CD4-positive, alpha-beta T cell treated with Interleukin-12 subunit alpha and Interleukin-12 subunit beta, for 1 hour (primary cell): Measurements from ENCODE around the gene VENTX.
"Not testable (repeated sequence)": the region's sequence is repeated elsewhere in the genome, so short reads cannot be mapped to it uniquely, and the experiment has no call there.

Experiments
- DNase-seq: peaks from one replicate; pipeline ENCODE4 v3.0.0-alpha.2; 2020

Gene VENTX

DNA sequence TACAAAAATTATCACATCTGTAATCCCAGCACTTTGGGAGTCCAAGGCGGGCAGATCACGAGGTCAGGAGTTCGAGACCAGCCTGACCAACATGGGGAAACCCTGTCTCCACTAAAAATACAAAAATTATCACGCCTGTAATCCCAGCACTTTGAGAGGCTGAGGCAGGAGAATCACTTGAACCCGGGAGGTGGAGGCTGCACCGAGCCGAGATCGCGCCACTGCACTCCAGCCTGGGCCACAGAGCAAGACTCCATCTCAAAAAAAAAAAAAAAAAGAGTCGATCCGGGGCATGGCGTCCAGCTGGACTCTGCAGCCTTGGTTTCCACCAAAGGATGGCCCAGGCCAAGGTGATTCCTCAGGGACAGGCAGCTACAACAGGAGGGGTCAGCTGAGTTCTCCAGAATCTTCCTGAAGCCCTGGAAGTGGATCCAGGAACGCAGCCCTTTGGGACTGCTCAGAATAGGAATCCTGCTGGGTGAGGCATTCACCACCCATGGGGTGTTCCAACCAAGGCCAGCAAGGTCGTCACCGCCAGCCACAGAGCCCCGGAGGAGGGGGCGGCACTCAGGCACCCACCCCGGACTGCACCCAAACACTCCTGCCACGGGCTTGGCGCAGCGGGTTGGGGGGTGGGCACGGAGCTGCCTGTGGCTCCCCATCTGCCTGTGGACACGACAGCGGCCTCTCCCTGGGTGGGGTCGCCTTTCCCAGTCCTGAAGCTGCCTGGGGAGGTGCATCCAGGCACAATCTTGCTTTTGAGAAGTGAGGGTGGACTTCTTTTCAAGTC lies 19.7 kb upstream of the VENTX start:
- DNase-seq = no peak

DNA sequence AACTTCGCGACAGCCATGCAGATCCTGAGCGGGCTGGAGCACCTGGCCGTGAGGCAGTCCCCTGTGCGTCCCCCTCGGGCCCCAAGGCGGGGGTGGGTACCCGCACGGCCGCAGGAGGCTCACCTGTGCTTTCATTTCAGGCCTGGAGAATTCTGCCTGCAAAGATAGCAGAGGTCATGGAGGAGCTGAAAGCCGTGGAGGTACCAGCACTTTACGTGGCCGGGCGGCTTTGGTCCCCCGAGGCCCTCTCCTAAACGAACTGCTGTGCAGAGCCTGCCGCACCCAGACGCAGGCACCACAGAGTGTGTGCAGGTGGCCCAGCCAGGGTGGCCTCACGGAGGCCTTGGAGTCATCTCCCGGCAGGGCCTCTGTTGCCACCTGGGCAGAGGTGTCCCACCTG lies 18.8 kb upstream of the VENTX start:
- DNase-seq = no peak

DNA sequence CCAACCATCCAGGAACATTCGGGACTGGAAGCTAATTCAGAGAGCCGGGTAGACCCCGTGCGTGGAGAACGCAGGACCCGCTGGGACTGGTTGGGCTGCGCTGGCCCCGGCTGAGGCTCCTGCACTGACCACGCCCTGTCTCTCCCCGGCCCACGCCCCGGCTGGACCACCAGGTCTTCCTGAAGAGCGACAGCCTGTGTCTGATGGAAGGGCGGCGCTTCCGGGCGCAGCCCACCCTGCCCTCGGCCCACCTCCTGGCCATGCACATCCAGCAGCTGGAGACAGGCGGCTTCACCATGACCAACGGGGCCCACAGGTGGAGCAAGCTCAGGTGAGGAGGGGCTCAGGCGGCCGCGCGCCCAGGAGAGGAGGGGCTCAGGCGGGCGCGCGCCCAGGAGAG lies 17.9 kb upstream of the VENTX start:
- DNase-seq = no peak

DNA sequence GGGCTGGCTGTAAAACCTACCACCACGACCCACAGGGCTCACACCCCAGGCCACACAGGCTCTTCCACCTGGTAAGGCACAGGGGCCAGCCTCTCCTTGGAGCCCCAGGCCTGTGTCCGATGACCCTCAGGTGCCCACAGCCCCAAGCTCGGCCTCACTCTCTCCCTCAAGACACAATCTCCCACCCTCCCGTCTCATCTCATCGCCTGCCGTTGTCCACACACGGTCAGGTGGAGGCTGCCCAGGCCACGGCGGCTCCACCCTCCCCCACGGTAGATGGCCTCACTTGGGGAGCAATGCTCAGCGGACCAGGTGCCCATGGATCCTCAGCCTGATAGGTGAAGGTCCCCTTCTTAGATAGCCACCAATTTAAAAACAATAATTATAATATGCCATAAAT lies 16.3 kb upstream of the VENTX start:
- DNase-seq = no peak

DNA sequence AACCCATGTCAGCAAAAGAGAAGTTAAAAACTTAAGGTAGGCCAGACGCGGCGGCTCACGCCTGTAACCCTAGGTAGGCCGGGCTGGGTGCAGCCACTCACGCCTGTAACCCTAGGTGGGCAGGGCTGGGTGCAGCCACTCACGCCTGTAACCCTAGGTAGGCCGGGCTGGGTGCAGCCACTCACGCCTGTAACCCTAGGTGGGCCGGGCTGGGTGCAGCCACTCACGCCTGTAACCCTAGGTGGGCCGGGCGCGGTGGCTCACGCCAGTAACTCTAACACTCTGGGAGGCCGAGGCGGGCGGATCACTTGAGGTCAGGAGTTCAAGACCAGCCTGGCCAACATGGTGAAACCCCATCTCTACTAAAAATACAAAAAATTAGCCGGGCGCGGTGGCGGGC lies 15.9 kb upstream of the VENTX start:
- not testable (repeated sequence) for DNase-seq

DNA sequence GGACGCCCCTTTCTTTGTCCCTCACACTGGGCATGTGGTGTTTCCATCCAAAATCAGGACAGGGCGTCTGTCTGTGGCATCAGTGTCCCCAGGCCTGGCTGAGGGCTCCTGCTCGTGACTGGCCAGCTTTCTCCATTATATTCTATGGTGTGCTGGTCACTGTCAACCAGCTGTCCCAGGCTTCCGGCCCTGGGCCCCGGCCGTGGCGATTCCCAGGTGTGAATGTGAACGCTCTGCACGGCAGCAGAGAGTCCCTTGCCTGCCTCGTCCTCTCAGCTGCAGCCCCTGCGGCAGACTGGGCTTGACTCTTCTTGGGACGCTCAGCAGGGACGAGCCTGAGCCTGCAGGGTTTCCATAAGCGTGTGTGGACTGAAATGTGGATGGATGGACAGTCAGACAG lies 13.6 kb upstream of the VENTX start:
- DNase-seq = no peak

DNA sequence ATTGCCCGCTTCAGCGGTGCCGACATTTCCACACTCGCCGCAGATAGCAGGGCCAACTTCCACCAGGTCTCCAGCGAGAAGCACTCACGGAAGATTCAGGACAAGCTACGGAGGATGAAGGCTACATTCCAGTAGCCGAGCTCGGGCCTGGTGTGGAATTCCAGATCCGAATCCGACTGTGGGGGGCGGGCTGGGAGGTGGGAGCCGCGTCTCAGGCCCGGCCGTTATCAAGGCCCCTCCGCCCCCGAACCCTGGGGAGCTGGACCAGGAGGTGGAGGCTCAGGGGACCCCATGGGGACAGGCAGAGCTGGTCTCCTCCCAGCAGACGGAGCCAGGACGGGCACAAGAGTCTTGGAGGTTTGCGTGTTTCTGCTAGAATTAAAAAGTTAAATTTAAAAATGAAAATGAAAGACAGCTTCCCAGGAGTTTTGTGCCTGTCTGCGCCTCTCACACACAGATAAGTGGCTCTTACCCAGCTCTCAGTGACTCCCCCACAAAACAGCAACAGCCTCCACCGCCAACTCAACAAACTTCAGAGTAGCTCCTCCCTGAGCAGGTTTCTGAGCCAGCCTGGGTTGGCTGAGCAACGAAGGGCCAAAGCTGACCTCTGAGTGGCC lies 12.8 kb upstream of the VENTX start:
- DNase-seq = no peak

DNA sequence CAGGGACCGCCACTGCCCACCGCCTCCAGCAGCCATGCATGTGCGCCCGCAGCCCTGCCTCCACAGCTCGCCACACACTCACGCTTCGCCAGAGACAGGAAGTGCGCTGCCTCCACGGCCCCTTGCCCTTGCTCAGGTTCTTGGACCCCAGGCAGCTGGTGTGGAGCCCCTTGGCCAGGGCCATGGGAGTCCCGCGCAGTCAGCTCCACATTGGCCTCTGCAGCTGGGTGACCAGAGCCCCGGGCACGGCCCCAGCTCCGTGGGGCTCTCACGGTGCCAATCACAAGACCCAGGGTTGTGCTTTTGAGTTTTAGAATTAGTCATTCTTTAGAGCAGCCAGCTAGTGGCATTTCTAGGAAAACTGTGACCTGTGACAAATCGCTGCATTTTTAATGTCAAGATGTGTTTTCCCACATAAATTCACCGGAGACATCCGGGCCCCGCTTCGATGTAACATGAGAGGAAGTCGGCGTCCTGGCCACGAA lies 11.9 kb upstream of the VENTX start:
- DNase-seq = no peak

DNA sequence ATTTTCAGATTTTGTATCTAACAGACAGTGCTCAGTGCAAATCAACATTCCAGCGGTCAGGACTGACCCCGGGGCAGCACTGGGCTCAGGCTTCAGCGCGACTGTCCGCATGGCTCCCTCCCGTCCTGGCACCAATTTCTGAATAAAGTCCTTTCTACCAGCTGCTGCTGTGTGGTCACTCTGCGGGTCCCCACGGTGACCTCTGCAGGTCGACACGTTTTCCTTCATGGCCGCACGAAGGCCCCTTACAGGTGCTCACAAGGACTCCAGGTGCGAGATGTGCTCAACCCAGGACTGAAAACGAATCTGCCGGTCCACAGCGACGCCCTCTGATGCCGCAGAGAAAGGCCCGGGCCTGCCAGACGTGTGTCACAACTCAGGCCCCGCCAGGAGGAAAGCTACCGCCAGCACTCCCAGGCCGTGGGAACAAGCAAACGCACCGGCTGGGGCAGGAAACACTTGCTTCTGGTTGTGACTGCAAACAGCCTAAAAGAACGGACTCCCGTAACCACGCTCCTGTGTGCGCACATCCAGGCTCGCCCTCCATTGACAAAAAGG lies 11.3 kb upstream of the VENTX start:
- DNase-seq = no peak

DNA sequence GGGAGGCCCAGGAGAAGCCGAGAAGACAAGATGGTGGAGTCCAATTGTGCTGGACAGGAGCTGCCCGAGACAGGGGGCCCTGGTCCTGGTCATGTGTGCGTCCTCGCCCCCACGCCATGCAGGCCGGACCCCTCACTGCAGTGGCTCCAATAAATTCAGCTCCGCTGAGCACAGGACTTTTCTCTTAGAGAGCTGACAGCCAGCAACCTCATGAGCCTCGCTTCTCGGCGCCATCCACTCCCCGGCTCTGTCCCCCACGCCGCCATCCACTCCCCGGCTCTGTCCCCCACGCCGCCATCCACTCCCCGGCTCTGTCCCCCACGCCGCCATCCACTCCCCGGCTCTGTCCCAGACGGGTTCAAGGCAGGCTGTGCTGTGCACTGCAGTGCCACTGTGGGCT lies 10.4 kb upstream of the VENTX start:
- DNase-seq = no peak

DNA sequence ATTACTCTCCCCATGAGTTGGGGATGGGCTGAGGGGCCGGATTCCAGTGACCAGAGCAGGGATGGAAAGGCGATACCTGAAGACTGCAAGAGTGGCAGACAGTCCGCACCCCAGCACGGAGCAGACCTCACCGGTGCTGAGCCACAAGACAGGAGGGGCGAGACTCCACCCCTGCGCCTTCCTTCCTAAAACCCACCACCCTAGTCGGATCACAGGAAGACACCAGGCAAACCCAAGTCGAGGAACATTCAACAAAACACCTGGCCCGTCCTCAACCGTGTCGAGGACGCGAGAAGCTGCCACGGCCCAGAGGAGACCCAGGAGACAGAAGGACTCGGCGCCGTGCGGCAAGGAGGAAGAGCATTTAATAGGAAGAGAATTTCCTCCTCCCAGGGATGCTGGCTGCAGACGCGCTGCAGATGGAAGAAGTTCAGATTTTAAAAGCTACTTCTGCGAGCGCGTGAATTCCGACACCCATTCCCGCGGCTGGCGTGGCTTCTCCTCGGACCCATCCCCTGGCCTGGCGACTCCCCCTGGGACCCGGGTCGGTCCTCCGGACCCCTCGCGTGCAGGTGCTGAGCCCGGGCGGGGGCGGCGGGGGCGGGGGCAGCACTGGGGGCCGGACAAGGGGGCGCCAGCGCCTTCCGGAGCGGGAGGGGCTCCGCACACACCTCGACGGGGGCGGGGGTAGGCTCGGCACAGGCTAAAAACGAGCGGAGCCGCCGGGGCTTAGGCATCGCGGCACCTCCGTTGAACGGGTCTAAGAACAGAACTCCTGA lies 8.2 kb upstream of the VENTX start:
- DNase-seq = no peak

DNA sequence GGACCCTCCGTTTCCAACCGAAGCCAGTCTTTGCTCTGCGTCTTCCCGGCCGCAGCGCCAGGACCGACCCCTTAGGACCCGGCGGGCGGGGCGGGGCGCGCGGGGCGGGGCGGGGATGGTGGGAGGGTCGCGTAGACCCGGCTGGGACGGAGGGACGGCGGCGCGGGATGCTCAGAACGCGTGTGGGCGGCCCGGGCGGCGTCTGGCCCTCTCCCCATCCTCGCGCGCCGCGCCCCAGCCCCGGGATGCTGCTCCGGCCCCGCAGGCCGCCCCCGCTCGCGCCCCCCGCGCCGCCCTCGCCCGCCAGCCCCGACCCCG lies 7.7 kb upstream of the VENTX start, which contains the start of gene UTF1:
UTF1 (plus strand) TSS at position 174 of the 318 bp plus-strand sequence; CDS start at position 246, 72 bp downstream.
- DNase-seq = no peak

DNA sequence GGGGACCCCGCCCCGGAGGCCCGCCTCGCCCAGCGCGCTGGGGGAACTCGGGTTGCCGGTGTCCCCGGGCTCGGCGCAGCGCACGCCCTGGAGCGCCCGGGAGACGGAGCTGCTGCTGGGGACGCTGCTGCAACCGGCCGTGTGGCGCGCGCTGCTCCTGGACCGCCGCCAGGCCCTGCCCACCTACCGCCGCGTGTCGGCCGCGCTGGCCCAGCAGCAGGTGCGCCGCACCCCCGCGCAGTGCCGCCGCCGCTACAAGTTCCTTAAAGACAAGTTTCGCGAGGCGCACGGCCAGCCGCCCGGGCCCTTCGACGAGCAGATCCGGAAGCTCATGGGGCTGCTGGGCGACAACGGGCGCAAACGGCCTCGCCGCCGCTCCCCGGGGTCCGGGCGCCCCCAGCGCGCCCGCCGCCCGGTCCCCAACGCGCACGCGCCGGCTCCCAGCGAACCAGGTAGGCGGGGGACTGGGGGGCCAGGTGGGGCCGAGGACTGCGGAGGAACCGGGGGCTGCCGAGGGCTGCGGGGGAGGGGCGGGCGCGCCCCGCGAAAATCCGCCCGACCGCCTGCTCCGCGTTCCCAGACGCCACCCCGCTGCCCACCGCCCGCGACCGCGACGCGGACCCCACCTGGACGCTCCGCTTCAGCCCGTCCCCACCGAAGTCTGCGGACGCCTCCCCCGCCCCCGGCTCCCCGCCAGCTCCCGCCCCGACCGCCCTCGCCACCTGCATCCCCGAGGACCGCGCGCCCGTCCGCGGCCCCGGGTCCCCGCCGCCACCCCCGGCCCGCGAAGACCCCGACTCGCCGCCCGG lies 7.1 kb upstream of the VENTX start:
- peak; percentile 19 for DNase-seq

DNA sequence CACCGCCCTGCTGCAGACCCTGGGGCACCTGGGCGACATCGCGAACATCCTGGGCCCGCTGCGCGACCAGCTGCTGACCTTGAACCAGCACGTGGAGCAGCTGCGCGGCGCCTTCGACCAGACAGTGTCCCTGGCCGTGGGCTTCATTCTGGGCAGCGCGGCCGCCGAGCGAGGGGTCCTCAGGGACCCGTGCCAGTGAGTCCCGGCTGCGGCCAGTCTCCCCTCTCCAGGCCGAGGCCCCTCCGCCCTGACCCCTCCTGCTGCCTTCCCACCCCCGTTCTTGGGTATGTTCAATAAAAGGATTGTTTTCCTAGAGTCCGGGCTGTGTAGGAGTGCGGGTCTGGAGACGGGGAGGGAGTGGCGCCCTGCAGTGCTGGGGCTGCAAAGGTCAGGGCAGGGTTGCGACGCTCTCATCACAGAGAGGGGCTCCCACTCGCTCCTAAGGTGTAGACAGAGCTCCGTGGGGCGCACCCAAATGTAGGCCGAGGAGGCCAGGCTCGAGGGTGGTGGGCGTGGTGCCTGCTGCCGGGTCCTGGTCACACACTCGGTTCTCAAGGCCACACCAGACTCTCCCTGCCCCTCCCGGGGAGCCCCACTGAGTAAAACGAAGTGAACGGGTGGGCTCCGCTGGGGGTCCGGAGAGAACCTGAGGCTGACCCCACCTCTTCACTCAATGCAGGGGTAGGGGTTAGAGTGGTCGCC lies 6.3 kb upstream of the VENTX start:
- DNase-seq = no peak

DNA sequence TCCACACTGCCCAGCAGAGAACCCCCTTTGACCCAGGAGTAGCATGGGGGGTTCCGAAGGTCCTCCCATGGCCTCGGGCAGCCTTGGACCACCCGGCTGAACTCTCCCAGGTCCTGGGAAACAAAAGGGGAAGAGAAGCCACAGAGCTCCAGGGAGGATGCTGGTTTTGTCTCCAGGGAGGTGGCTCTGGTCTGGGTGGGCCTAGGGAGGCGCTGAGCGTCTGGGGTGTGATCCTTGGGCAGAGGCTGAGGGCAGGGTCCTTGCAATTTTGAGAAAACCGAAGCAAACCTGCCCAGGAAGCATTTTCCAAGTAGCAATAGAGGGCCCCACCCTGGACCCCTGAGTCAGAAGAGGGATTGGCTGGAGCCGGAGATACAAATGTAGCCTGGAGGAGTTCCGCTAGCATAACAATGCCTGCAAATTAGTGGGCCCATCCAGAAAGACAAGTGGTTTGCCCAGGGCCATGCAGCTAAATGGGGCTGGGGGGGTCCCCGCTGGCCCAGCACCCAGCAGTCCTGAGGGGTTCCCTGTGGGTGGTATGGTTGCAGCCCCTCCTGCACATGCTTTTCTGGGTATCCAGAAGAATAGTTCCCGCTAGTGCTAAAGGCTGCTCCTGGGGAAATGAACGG lies 5.6 kb upstream of the VENTX start:
- no peak for DNase-seq

DNA sequence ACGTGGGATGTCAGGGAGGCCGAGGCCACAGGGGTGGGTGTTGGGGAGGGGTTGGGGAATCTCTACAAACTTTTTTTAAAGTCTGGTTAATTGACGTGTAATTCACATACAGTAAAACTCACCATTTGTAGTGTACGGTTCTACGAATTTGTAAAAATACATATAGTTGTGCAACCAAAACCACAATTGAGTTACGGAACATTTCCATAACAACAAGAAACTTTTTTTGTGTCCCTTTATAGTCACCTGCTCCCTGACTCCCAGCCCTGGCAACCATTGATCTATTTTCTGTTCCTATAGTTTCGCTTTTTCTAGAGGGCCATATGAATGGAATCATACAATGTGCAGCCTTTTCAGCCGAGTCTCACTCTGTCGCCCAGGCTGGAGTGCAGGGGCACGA lies 2.9 kb upstream of the VENTX start:
- not testable (repeated sequence) for DNase-seq

DNA sequence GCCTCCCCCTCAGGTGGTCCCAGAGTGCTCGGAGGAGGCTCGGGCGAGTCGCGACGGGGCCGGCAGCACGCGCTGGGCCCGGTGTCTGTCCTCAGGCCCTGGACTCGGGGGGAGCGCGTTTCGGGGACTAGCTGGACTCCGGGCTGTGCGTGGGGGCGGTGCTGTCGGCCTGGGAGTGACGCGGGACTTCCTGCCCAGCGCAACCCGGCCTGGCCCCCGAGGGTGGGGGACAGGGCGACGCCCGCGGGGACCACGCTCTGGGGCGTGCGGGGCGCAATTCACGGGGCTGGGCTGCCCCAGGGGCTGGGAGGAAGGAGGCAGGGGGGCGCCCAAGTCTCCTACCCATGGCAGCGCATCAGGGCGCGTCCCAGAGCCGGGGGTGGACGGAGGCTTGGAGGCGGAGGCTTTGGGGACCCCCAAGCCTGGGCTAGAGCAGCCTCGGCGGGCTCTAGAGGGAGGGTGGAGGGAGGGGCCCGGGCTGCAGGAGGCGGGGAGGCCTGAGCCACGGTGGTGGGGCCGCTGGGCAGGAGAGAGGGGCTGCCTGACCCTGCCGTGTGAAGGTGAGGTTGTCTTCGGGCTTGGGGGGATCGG lies 2.3 kb upstream of the VENTX start:
- no peak for DNase-seq

DNA sequence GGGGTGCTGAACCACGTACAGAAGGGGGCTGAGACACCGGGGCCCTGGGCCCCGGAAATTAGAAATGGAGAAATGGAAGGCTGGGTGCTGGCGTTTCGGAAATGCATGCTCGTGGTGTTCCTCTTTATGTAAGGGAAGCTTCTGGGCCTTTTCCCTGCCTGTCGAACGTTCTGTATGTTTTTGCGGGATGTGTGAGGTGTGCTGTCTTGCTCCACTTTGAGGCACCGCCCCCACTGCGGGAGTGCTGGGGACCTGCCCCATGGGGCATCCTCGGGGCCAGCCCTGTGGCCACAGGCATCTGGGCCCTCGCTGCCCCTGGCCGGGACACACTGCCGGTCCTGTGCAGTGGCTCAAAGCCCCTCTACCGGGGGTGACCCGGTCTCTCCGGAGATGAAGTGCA lies 1.7 kb upstream of the VENTX start:
- no peak for DNase-seq

DNA sequence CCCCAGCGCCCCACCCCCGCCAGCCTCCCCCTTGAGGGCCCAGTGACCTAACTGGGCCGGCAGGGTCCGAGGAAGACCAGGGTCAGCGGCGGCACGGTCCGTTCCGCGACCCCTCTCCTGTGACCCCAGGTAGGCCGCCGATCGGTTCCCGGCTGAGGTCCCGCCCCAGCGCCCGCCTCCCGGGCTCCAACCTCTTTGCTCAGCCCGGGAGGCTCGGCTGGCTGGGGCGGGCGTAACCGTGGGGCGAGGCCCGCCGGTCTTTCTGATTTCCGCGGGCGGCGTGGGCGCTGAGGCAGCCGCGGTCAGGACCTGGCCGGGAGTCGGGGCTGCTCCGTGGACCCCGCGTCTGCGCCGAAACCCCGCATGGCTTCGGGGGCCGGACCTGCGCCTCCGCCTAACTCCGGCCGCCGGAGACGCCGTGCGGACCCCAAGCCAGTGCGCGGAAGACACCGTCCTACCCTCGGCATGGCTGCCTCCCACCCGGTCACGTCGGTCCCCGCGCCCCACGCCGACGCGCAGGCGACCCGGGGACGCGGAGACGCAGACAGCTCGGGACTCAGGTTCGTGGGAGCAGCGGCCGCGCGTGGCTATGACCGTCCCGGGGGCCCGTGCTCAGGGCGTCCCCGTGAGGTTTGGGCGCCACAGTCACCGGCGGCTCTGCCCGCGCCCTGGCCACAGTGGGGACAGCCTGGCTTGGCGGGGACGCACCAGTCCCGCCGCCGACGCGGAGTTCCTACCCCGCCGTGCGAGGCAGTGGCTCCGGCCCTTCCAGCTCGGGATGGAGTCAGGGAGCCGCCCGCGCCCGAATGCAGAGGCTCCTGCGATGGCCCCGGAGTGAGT lies 1.0 kb upstream of the VENTX start:
- DNase-seq = no peak

DNA sequence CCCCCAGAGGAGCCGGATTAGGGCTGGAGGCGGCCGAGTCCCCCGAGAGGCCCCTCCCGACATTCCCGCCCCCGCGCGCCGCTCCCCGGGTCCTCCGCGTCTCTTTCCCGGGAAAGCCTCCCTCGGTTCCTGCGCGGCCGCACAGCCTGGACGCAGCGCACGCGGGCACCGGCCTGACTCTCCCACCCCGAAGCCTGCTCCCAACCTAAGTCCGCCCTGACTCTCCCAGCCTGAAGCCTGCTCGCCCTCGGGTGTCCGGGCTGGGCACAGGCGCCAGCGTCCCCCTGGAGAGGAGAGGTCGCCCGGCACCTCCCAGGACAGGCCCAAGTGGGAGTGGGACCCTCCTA lies 441 bp upstream of the VENTX start:
- DNase-seq = no peak

DNA sequence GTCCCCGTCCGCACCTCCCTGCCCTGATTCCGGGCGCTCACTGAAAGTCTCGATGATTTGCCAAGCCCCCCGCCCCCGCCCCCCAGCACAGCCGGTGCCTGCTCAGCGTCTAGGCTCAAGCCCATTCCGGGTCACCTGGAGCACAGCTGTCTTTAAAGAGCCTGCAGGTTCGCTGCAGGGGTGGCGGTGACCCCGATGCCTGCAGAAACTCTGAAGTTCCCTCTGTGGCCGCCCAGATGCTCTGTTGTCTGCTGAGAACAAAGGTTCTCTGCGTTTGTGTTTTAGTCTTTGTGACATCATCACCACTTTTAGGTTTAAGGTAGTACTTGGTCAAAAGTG lies 780 bp downstream of the VENTX start:
- DNase-seq = no peak
